Measurements from ENCODE around the gene FCHO2. TPM values are rescaled to one million over a fixed set of nuclear protein-coding genes. Genes with fewer than 3 reads are reported as not detected.

Gene FCHO2, protein sequence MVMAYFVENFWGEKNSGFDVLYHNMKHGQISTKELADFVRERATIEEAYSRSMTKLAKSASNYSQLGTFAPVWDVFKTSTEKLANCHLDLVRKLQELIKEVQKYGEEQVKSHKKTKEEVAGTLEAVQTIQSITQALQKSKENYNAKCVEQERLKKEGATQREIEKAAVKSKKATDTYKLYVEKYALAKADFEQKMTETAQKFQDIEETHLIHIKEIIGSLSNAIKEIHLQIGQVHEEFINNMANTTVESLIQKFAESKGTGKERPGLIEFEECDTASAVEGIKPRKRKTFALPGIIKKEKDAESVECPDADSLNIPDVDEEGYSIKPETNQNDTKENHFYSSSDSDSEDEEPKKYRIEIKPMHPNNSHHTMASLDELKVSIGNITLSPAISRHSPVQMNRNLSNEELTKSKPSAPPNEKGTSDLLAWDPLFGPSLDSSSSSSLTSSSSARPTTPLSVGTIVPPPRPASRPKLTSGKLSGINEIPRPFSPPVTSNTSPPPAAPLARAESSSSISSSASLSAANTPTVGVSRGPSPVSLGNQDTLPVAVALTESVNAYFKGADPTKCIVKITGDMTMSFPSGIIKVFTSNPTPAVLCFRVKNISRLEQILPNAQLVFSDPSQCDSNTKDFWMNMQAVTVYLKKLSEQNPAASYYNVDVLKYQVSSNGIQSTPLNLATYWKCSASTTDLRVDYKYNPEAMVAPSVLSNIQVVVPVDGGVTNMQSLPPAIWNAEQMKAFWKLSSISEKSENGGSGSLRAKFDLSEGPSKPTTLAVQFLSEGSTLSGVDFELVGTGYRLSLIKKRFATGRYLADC
- 48.1 TPM for total RNA-seq
- 6.5 TPM for polyA plus RNA-seq (ENCODE audit: insufficient read depth, low read depth, low replicate concordance)
- long read RNA-seq, donor 1 = 0 reads
- long read RNA-seq, donor 2 = 0 reads
- long read RNA-seq, donor 3, partial matches to known transcripts = 5 of 5 reads
- long read RNA-seq, donor 3, other reads (novel, unspliced or antisense) = 0 of 5 reads
- long read RNA-seq, donor 4 = 0 reads
- long read RNA-seq, donor 5 = 0 reads
- long read RNA-seq, donor 6, partial matches to known transcripts = 5 of 5 reads
- long read RNA-seq, donor 6, other reads (novel, unspliced or antisense) = 0 of 5 reads
- long read RNA-seq, donor 7, partial matches to known transcripts = 13 of 21 reads
- long read RNA-seq, donor 7, other reads (novel, unspliced or antisense) = 8 of 21 reads
- long read RNA-seq, donor 8 = 0 reads
- long read RNA-seq, donor 9 = 0 reads
- long read RNA-seq, donor 10 = 0 reads

DNA sequence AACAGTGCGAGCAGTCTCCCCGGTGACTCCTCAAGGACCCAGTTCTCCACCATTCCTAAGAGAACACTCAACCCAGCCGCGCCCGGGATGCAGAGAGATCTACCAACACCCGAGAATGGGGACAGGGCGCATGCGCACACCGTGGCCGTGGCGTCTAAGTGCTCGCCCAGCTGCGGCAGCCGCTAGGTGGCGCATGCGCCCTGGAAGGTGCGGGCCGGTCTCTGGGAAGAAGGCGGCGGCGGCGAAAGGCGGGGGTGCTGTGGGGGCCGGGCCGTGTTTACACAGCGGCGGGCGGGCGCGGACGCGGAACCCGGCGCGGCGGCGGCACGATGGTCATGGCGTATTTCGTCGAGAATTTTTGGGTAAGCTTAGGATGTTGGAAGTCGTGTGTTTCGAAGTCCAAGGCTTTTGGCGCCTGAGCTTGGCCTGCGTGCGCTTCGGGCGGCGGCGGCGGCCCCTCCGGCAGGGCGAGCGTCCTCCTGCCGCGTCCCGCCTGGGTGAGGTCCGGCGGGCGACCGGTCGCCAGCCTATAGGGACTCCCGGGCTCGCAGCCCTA lies at the start of gene FCHO2:
Gene FCHO2, plus strand, starts transcription at position 274 of the 556 bp plus-strand sequence. Its CDS starts 56 bp downstream, at position 330.
- FAIRE-seq (no peak), DNase-seq (peak; percentile 96 to 99 (median 98))
- H3K9ac ChIP-seq (ENCODE audit: low read length in 3 of 3) = peak within 1 kb of the TSS; percentile 69 to 93 (median 85)
- intact Hi-C loops (cut with DNase I) = no loop called here
- no peaks in the 10 kb centered on the region for H3K36me3 ChIP-seq (ENCODE audit: control insufficient read depth in 2 of 3, insufficient read depth in 3 of 3, low read length in 3 of 3)
- peak within 1 kb of the TSS; percentile 75 to 86 (median 80) for H3K4me3 ChIP-seq (ENCODE audit: low read length in 3 of 3)
- H3K9me3 ChIP-seq (ENCODE audit: control insufficient read depth in 2 of 3, insufficient read depth in 1 of 3, low read length in 3 of 3) = no peaks in the 10 kb centered on the region
- H3K27ac ChIP-seq (ENCODE audit: low read depth in 2 of 2, low read length in 2 of 2) = peak within 1 kb of the TSS; percentile 98 to 99
- H3K4me1 ChIP-seq (ENCODE audit: control insufficient read depth in 2 of 3, insufficient read depth in 2 of 3, low read depth in 1 of 3, low read length in 3 of 3) = peaks cover 3 to 21% (median 3%) of the 10 kb centered on the region in 3 donors
- TF ChIP-seq, protein P1, sequence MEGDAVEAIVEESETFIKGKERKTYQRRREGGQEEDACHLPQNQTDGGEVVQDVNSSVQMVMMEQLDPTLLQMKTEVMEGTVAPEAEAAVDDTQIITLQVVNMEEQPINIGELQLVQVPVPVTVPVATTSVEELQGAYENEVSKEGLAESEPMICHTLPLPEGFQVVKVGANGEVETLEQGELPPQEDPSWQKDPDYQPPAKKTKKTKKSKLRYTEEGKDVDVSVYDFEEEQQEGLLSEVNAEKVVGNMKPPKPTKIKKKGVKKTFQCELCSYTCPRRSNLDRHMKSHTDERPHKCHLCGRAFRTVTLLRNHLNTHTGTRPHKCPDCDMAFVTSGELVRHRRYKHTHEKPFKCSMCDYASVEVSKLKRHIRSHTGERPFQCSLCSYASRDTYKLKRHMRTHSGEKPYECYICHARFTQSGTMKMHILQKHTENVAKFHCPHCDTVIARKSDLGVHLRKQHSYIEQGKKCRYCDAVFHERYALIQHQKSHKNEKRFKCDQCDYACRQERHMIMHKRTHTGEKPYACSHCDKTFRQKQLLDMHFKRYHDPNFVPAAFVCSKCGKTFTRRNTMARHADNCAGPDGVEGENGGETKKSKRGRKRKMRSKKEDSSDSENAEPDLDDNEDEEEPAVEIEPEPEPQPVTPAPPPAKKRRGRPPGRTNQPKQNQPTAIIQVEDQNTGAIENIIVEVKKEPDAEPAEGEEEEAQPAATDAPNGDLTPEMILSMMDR (IDR thresholded peaks at IDR 0.05; ENCODE audit: borderline replicate concordance, extremely low read depth, insufficient read depth) = peak; percentile 84
- no peaks in the 10 kb centered on the region for H3K27me3 ChIP-seq (ENCODE audit: control insufficient read depth, insufficient read depth, low read length)

DNA sequence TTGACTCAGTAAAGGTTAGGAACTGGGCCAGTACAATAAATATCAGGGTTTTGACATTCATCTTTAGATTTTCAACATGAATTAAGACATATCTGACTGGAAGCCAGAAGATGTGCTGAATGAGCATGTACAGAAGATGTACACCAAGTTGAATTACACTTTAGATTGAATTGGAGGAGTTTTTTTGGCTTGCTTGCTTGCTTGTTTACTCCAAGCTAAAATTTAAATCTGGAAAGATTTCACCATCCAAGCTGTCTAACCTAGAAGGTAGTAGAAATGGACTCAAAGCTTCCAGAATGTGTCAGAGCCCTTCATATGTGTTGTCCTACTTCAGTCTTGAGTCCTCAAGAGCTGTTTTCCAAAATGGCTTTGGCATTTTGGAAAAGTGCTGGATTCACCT lies 49.0 kb upstream of the FCHO2 start:
- Histone ChIP-seq H3K27ac (ENCODE audit: low read depth in 2 of 2, low read length in 2 of 2) (no peak overlapping the region), H3K4me3 (ENCODE audit: low read length in 3 of 3) (no peak overlapping the region), H3K9me3 (ENCODE audit: control insufficient read depth in 2 of 3, insufficient read depth in 1 of 3, low read length in 3 of 3) (no peaks in the 10 kb centered on the region), H3K4me1 (ENCODE audit: control insufficient read depth in 2 of 3, insufficient read depth in 2 of 3, low read depth in 1 of 3, low read length in 3 of 3) (no peaks in the 10 kb centered on the region), H3K9ac (ENCODE audit: low read length in 3 of 3) (no peak overlapping the region), H3K27me3 (ENCODE audit: control insufficient read depth, insufficient read depth, low read length) (no peaks in the 10 kb centered on the region), H3K36me3 (ENCODE audit: control insufficient read depth in 2 of 3, insufficient read depth in 3 of 3, low read length in 3 of 3) (peaks cover 13 to 34% (median 24%) of the 10 kb centered on the region in 3 donors)
- FAIRE-seq (no peak), DNase-seq (no peak)
- intact Hi-C loops (cut with DNase I) = no loop called here
- TF ChIP-seq, protein P1 (IDR thresholded peaks at IDR 0.05; ENCODE audit: borderline replicate concordance, extremely low read depth, insufficient read depth) = no peak

DNA sequence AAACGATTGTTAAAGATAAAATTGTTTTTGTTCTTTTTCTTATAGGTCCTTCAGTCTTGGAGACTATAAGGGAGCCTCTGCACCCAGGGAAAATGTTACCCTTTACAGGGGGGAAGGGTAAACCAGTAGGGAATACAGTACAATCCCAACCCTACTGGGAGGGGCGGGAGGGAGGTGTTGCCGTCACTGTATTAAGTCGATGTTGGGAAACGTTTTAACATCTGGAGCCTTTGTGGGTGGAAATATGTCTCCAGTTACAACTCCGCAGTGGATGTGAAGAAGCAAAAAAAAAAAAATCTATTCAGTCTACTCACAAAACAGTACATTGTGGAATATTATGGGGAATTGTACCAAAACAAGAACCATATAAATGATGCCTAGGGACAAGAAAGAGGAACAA lies 47.2 kb upstream of the FCHO2 start:
- Histone ChIP-seq H3K27ac (ENCODE audit: low read depth in 2 of 2, low read length in 2 of 2) (no peak overlapping the region), H3K4me3 (ENCODE audit: low read length in 3 of 3) (no peak overlapping the region), H3K9me3 (ENCODE audit: control insufficient read depth in 2 of 3, insufficient read depth in 1 of 3, low read length in 3 of 3) (no peaks in the 10 kb centered on the region), H3K36me3 (ENCODE audit: control insufficient read depth in 2 of 3, insufficient read depth in 3 of 3, low read length in 3 of 3) (peaks cover 8 to 23% (median 21%) of the 10 kb centered on the region in 3 donors), H3K4me1 (ENCODE audit: control insufficient read depth in 2 of 3, insufficient read depth in 2 of 3, low read depth in 1 of 3, low read length in 3 of 3) (no peaks in the 10 kb centered on the region), H3K9ac (ENCODE audit: low read length in 3 of 3) (no peak overlapping the region), H3K27me3 (ENCODE audit: control insufficient read depth, insufficient read depth, low read length) (no peaks in the 10 kb centered on the region)
- intact Hi-C loops (cut with DNase I) = no loop called here
- DNase-seq = no peak
- TF ChIP-seq, protein P1 (IDR thresholded peaks at IDR 0.05; ENCODE audit: borderline replicate concordance, extremely low read depth, insufficient read depth) = no peak
- FAIRE-seq = no peak

Data from kidney (tissue), 22 donors.